ENCODE results near the gene GTPBP3.

Gene GTPBP3

GRCh38 chr19:17312189-17313113 is 24.9 kb upstream of the GTPBP3 start:
- Histone ChIP-seq H3K27me3 (ENCODE audit: control insufficient read depth, insufficient read depth, low read length) (no peaks in the 10 kb centered on the region), H3K4me3 (ENCODE audit: low read length) (no peak overlapping the region), H3K9ac (ENCODE audit: low read length) (no peak overlapping the region), H3K9me3 (ENCODE audit: control insufficient read depth, low read depth, low read length) (no peaks in the 10 kb centered on the region), H3K27ac (ENCODE audit: low read length) (no peak overlapping the region), H3K4me1 (ENCODE audit: control insufficient read depth, low read depth, low read length) (peaks cover 4% of the 10 kb centered on the region), H3K36me3 (ENCODE audit: control insufficient read depth, low read depth, low read length) (peaks cover 18% of the 10 kb centered on the region)

GRCh38 chr19:17314007-17314593 is 23.3 kb upstream of the GTPBP3 start:
- H3K36me3 ChIP-seq (ENCODE audit: control insufficient read depth, low read depth, low read length) = peaks cover 18% of the 10 kb centered on the region
- H3K27ac ChIP-seq (ENCODE audit: low read length) = no peak overlapping the region
- no peak overlapping the region for H3K9ac ChIP-seq (ENCODE audit: low read length)

GRCh38 chr19:17318966-17319365 is 18.4 kb upstream of the GTPBP3 start:
- Histone ChIP-seq H3K9me3 (ENCODE audit: control insufficient read depth, low read depth, low read length) (no peaks in the 10 kb centered on the region), H3K27me3 (ENCODE audit: control insufficient read depth, insufficient read depth, low read length) (no peaks in the 10 kb centered on the region), H3K4me1 (ENCODE audit: control insufficient read depth, low read depth, low read length) (no peaks in the 10 kb centered on the region), H3K27ac (ENCODE audit: low read length) (no peak overlapping the region), H3K4me3 (ENCODE audit: low read length) (no peak overlapping the region), H3K9ac (ENCODE audit: low read length) (no peak overlapping the region), H3K36me3 (ENCODE audit: control insufficient read depth, low read depth, low read length) (peaks cover 33% of the 10 kb centered on the region)

More at GRCh38 chr19:17314007-17314593, 23.3 kb upstream of the GTPBP3 start:
- H3K9me3 ChIP-seq (ENCODE audit: control insufficient read depth, low read depth, low read length) = no peaks in the 10 kb centered on the region
- no peak overlapping the region for H3K4me3 ChIP-seq (ENCODE audit: low read length)
- no peaks in the 10 kb centered on the region for H3K27me3 ChIP-seq (ENCODE audit: control insufficient read depth, insufficient read depth, low read length)
- H3K4me1 ChIP-seq (ENCODE audit: control insufficient read depth, low read depth, low read length) = peaks cover 4% of the 10 kb centered on the region

- Histone ChIP-seq H3K27me3 (ENCODE audit: control insufficient read depth, insufficient read depth, low read length) (no peaks in the 10 kb centered on the region), H3K27ac (ENCODE audit: low read length) (no peak overlapping the region), H3K4me1 (ENCODE audit: control insufficient read depth, low read depth, low read length) (no peaks in the 10 kb centered on the region), H3K4me3 (ENCODE audit: low read length) (no peak overlapping the region), H3K9me3 (ENCODE audit: control insufficient read depth, low read depth, low read length) (no peaks in the 10 kb centered on the region), H3K9ac (ENCODE audit: low read length) (no peak overlapping the region), H3K36me3 (ENCODE audit: control insufficient read depth, low read depth, low read length) (peaks cover 26% of the 10 kb centered on the region)
These were observed 17.7 kb upstream of the GTPBP3 start for GRCh38 chr19:17319473-17320238.

- no peak overlapping the region for H3K9ac ChIP-seq (ENCODE audit: low read length)
- H3K36me3 ChIP-seq (ENCODE audit: control insufficient read depth, low read depth, low read length) = peaks cover 24% of the 10 kb centered on the region
- no peaks in the 10 kb centered on the region for H3K27me3 ChIP-seq (ENCODE audit: control insufficient read depth, insufficient read depth, low read length)
- H3K4me3 ChIP-seq (ENCODE audit: low read length) = no peak overlapping the region
- H3K9me3 ChIP-seq (ENCODE audit: control insufficient read depth, low read depth, low read length) = no peaks in the 10 kb centered on the region
- H3K4me1 ChIP-seq (ENCODE audit: control insufficient read depth, low read depth, low read length) = no peaks in the 10 kb centered on the region
- H3K27ac ChIP-seq (ENCODE audit: low read length) = no peak overlapping the region
These were observed 16.9 kb upstream of the GTPBP3 start for GRCh38 chr19:17320435-17320834.

- no peaks in the 10 kb centered on the region for H3K4me1 ChIP-seq (ENCODE audit: control insufficient read depth, low read depth, low read length)
- no peak overlapping the region for H3K27ac ChIP-seq (ENCODE audit: low read length)
- H3K4me3 ChIP-seq (ENCODE audit: low read length) = no peak overlapping the region
- no peaks in the 10 kb centered on the region for H3K27me3 ChIP-seq (ENCODE audit: control insufficient read depth, insufficient read depth, low read length)
- H3K9ac ChIP-seq (ENCODE audit: low read length) = no peak overlapping the region
- peaks cover 18% of the 10 kb centered on the region for H3K36me3 ChIP-seq (ENCODE audit: control insufficient read depth, low read depth, low read length)
- no peaks in the 10 kb centered on the region for H3K9me3 ChIP-seq (ENCODE audit: control insufficient read depth, low read depth, low read length)
These were observed 15.5 kb upstream of the GTPBP3 start for GRCh38 chr19:17321655-17322489.

- no peak overlapping the region for H3K27ac ChIP-seq (ENCODE audit: low read length)
- no peak overlapping the region for H3K4me3 ChIP-seq (ENCODE audit: low read length)
- no peak overlapping the region for H3K9ac ChIP-seq (ENCODE audit: low read length)
- no peaks in the 10 kb centered on the region for H3K27me3 ChIP-seq (ENCODE audit: control insufficient read depth, insufficient read depth, low read length)
- H3K4me1 ChIP-seq (ENCODE audit: control insufficient read depth, low read depth, low read length) = no peaks in the 10 kb centered on the region
- H3K36me3 ChIP-seq (ENCODE audit: control insufficient read depth, low read depth, low read length) = peaks cover 18% of the 10 kb centered on the region
- no peaks in the 10 kb centered on the region for H3K9me3 ChIP-seq (ENCODE audit: control insufficient read depth, low read depth, low read length)
These were observed 14.5 kb upstream of the GTPBP3 start for GRCh38 chr19:17322854-17323253.

GRCh38 chr19:17323300-17323963 is 13.9 kb upstream of the GTPBP3 start:
- Histone ChIP-seq H3K4me3 (ENCODE audit: low read length) (no peak overlapping the region), H3K27me3 (ENCODE audit: control insufficient read depth, insufficient read depth, low read length) (no peaks in the 10 kb centered on the region), H3K27ac (ENCODE audit: low read length) (no peak overlapping the region), H3K4me1 (ENCODE audit: control insufficient read depth, low read depth, low read length) (no peaks in the 10 kb centered on the region), H3K9me3 (ENCODE audit: control insufficient read depth, low read depth, low read length) (no peaks in the 10 kb centered on the region), H3K9ac (ENCODE audit: low read length) (no peak overlapping the region), H3K36me3 (ENCODE audit: control insufficient read depth, low read depth, low read length) (peaks cover 18% of the 10 kb centered on the region)

- Histone ChIP-seq H3K27me3 (ENCODE audit: control insufficient read depth, insufficient read depth, low read length) (peaks cover under 1% of the 10 kb centered on the region), H3K9ac (ENCODE audit: low read length) (no peak overlapping the region), H3K4me3 (ENCODE audit: low read length) (no peak overlapping the region), H3K36me3 (ENCODE audit: control insufficient read depth, low read depth, low read length) (peaks cover 18% of the 10 kb centered on the region), H3K4me1 (ENCODE audit: control insufficient read depth, low read depth, low read length) (no peaks in the 10 kb centered on the region), H3K9me3 (ENCODE audit: control insufficient read depth, low read depth, low read length) (no peaks in the 10 kb centered on the region), H3K27ac (ENCODE audit: low read length) (no peak overlapping the region)
These were observed 13.4 kb upstream of the GTPBP3 start for GRCh38 chr19:17323964-17324332.

GRCh38 chr19:17324357-17325114 is 12.8 kb upstream of the GTPBP3 start:
- Histone ChIP-seq H3K4me1 (ENCODE audit: control insufficient read depth, low read depth, low read length) (no peaks in the 10 kb centered on the region), H3K9ac (ENCODE audit: low read length) (no peak overlapping the region), H3K9me3 (ENCODE audit: control insufficient read depth, low read depth, low read length) (no peaks in the 10 kb centered on the region), H3K4me3 (ENCODE audit: low read length) (no peak overlapping the region), H3K36me3 (ENCODE audit: control insufficient read depth, low read depth, low read length) (peaks cover 18% of the 10 kb centered on the region), H3K27ac (ENCODE audit: low read length) (no peak overlapping the region), H3K27me3 (ENCODE audit: control insufficient read depth, insufficient read depth, low read length) (peaks cover 7% of the 10 kb centered on the region)

Measured in iPS-18a (cell line).